ENCODE results near the gene FBL.

- TF ChIP-seq CTCF (optimal IDR thresholded peaks at IDR 0.05 in 1 of 3, IDR thresholded peaks at IDR 0.05 in 1 of 3, conservative IDR thresholded peaks at IDR 0.05 in 1 of 3; ENCODE audit: extremely low read depth in 1 of 3, insufficient read depth in 2 of 3, low read length in 3 of 3), result no peak
- no peak for TF ChIP-seq EZH2 (IDR thresholded peaks at IDR 0.05; ENCODE audit: low read length)
Measured at GRCh38 chr19:39825531-39826076, 20.6 kb downstream of the FBL start.

All from keratinocyte (primary cell).